Astrocyte of the hippocampus (primary cell): ENCODE data around the gene CACNA1H.
"Not testable (repeated sequence)": the region's sequence is repeated elsewhere in the genome, so short reads cannot be mapped to it uniquely, and the experiment has no call there.

Experiments used
- DNase-seq: peaks from one replicate; pipeline ENCODE4 v3.0.0; 2011; ENCODE audit warnings: low read depth, low spot score

Gene CACNA1H

GRCh38 chr16:1192384-1193073, 39.6 kb downstream of the CACNA1H start:
- no peak for DNase-seq

- no peak for DNase-seq
Observed at GRCh38 chr16:1193143-1193824, 40.4 kb downstream of the CACNA1H start.

- DNase-seq, result no peak
Observed at GRCh38 chr16:1193825-1194581, 41.1 kb downstream of the CACNA1H start.

GRCh38 chr16:1194665-1195392, 41.9 kb downstream of the CACNA1H start:
- DNase-seq, result peak; percentile 21

GRCh38 chr16:1195393-1195666, 42.4 kb downstream of the CACNA1H start:
- no peak for DNase-seq

- DNase-seq, result no peak
Observed at GRCh38 chr16:1196494-1196893, 43.6 kb downstream of the CACNA1H start.

GRCh38 chr16:1197237-1197866, 44.4 kb downstream of the CACNA1H start:
- DNase-seq, result no peak

- DNase-seq, result no peak
Observed at GRCh38 chr16:1198194-1198593, 45.3 kb downstream of the CACNA1H start.

GRCh38 chr16:1198671-1199346, 45.9 kb downstream of the CACNA1H start:
- not testable (repeated sequence) for DNase-seq

- DNase-seq, result no peak
Observed at GRCh38 chr16:1199347-1200013, 46.6 kb downstream of the CACNA1H start.

GRCh38 chr16:1200014-1200627, 47.2 kb downstream of the CACNA1H start:
- DNase-seq, result no peak

- DNase-seq, result no peak
Observed at GRCh38 chr16:1201444-1201843, 48.5 kb downstream of the CACNA1H start.

GRCh38 chr16:1202274-1202673, 49.4 kb downstream of the CACNA1H start:
- no peak for DNase-seq

- DNase-seq, result no peak
Observed at GRCh38 chr16:1204933-1205332, 52.0 kb downstream of the CACNA1H start.

GRCh38 chr16:1206326-1206725, 53.4 kb downstream of the CACNA1H start:
- DNase-seq, result no peak

GRCh38 chr16:1206786-1207185, 53.9 kb downstream of the CACNA1H start:
- DNase-seq, result no peak

GRCh38 chr16:1208239-1208830, 55.4 kb downstream of the CACNA1H start:
- DNase-seq, result no peak

- no peak for DNase-seq
Observed at GRCh38 chr16:1209081-1209480, 56.2 kb downstream of the CACNA1H start.

- DNase-seq, result no peak
Observed at GRCh38 chr16:1210461-1210860, 57.6 kb downstream of the CACNA1H start.
